Esophagus muscularis mucosa (tissue), 4 donors: ENCODE results near the gene TNFRSF19. TPM values are rescaled to one million over a fixed set of nuclear protein-coding genes. Genes with fewer than 3 reads are reported as not detected.

Experiments
- DNase-seq: peaks from one replicate; pipeline ENCODE4 v3.0.0-alpha.2; 2017; ENCODE audit errors: extremely low spot score
- H3K27ac ChIP-seq, 4 donors: fragments of 200-600 bp; sonication (generic); replicated peaks in 1 of 4; 1 replicate in 3 of 4; 2 replicates in 1 of 4; pipeline ENCODE4 v1.5.1; 2016 to 2019; ENCODE audit warnings: mild to moderate bottlenecking in 1 of 4
- H3K27me3 ChIP-seq, 4 donors: fragments of 200-600 bp; sonication (generic); one replicate each; pipeline versions ENCODE4 v1.5.1 to v1.6.0; 2016 to 2019
- H3K36me3 ChIP-seq, 4 donors: fragments of 200-600 bp; sonication (generic); one replicate each; pipeline ENCODE4 v1.5.1; 2016 to 2019
- H3K4me1 ChIP-seq, 4 donors: fragments of 200-600 bp; sonication (generic); one replicate each; pipeline ENCODE4 v1.5.1; 2016 to 2019
- H3K4me3 ChIP-seq, 4 donors: fragments of 200-600 bp; sonication (generic); 1 replicate in 2 of 4; 2 replicates in 2 of 4; pipeline ENCODE4 v1.5.1; 2016 to 2019; ENCODE audit warnings: mild to moderate bottlenecking in 4 of 4, moderate library complexity in 1 of 4
- H3K9me3 ChIP-seq, 4 donors: fragments of 200-600 bp; sonication (generic); 1 replicate in 3 of 4; 2 replicates in 1 of 4; pipeline ENCODE4 v1.5.1; 2016 to 2019
- EP300 ChIP-seq: sonication (generic); formaldehyde crosslinking; IDR thresholded peaks from one replicate; pipeline ENCODE4 v1.6.1; 2017; ENCODE audit warnings: antibody characterized with exemption
- POLR2A ChIP-seq: fragments of 450-650 bp; IDR thresholded peaks from one replicate; pipeline ENCODE4 v1.6.1; 2017; ENCODE audit warnings: antibody characterized with exemption, moderate library complexity, mild to moderate bottlenecking, low read depth
- POLR2AphosphoS5 ChIP-seq, 2 donors: sonication (generic); formaldehyde crosslinking; IDR thresholded peaks; one replicate each; pipeline ENCODE4 v1.6.1; 2017; ENCODE audit warnings: antibody characterized with exemption in 2 of 2
- WGBS: methylation state at CpG from one replicate; pipeline ENCODE4 v1.1.5; 2018; 5-methylcytosine and 5-hydroxymethylcytosine counted together
- intact Hi-C: fragments of 100-400 bp; cut with DNase I; formaldehyde crosslinking; loops from one replicate; pipeline ENCODE4 v1.15.1; 2023
- total RNA-seq, 4 donors: library from RNA; depleted of rRNA; stranded (reverse); fragments of >200 nt; gene quantifications; one replicate each; pipeline versions ENCODE4 v1.1.0 to v1.2.1, GENCODE V29; 2016
- TF ChIP-seq, protein P1 (sequence below), 3 experiments: fragments of 200-600 bp in 2 of 3; fragments of 450-650 bp in 1 of 3; sonication (generic) in 2 of 3; IDR thresholded peaks; one replicate each; pipeline ENCODE4 v1.5.1; 2017 to 2019; ENCODE audit warnings: antibody characterized with exemption in 3 of 3, mild to moderate bottlenecking in 2 of 3, moderate library complexity in 1 of 3

The TNFRSF19 gene
- total RNA-seq, 4 donors from 2014 or later: 3.2 to 5.6 (median 5.0) TPM

GRCh38 chr13:23580684-23581060 lies 10.5 kb downstream of the TNFRSF19 start:
- Histone ChIP-seq H3K9me3 (no peaks in the 10 kb centered on the region), H3K36me3 (no peaks in the 10 kb centered on the region), H3K4me1 (peaks cover 0 to 31% (median 19%) of the 10 kb centered on the region in 4 donors), H3K4me3 (peak overlapping the region in 1 of 4 donors; percentile 88), H3K27me3 (peaks cover 0 to 3% (median 0%) of the 10 kb centered on the region in 4 donors), H3K27ac (no peak overlapping the region)
- no peak for DNase-seq
- WGBS: 69% methylated on average over 1 of the region's 1 CpG
- intact Hi-C loops: no loop called here
- no peak for TF ChIP-seq POLR2A
- TF ChIP-seq, protein P1, sequence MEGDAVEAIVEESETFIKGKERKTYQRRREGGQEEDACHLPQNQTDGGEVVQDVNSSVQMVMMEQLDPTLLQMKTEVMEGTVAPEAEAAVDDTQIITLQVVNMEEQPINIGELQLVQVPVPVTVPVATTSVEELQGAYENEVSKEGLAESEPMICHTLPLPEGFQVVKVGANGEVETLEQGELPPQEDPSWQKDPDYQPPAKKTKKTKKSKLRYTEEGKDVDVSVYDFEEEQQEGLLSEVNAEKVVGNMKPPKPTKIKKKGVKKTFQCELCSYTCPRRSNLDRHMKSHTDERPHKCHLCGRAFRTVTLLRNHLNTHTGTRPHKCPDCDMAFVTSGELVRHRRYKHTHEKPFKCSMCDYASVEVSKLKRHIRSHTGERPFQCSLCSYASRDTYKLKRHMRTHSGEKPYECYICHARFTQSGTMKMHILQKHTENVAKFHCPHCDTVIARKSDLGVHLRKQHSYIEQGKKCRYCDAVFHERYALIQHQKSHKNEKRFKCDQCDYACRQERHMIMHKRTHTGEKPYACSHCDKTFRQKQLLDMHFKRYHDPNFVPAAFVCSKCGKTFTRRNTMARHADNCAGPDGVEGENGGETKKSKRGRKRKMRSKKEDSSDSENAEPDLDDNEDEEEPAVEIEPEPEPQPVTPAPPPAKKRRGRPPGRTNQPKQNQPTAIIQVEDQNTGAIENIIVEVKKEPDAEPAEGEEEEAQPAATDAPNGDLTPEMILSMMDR (IDR thresholded peaks at IDR 0.05): no peak
- TF ChIP-seq POLR2AphosphoS5 (IDR thresholded peaks at IDR 0.05): no peak
- TF ChIP-seq EP300: no peak

DNA sequence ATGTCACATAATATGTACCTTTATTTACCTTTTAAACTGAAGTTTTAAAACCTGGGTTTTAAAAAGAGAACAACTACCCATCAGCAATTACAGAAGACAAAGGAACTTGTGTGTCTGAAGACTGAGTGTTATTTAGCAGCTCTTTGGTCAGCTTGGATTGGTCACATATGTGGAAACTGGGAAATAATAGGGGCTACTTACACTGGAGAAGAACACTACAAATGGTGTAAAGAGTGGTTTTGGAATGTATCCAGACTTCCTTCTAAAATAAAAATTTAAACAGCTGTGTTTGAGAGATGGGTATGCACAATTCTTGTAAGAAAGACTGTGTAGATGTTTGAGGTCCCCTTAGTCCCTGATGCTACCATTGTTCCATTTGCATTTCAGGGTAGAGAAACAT lies 13.3 kb downstream of the TNFRSF19 start:
- no peak overlapping the region for H3K4me3 ChIP-seq
- no peak for DNase-seq
- H3K27ac ChIP-seq: no peak overlapping the region
- peaks cover 0 to 3% (median 0%) of the 10 kb centered on the region in 4 donors for H3K27me3 ChIP-seq
- H3K4me1 ChIP-seq: peaks cover 3 to 21% (median 20%) of the 10 kb centered on the region in 4 donors
- TF ChIP-seq POLR2A (no peak), POLR2AphosphoS5 (IDR thresholded peaks at IDR 0.05) (no peak)
- TF ChIP-seq, protein P1 (IDR thresholded peaks at IDR 0.05): no peak
- intact Hi-C loops: no loop called here
- H3K9me3 ChIP-seq: no peaks in the 10 kb centered on the region
- no peaks in the 10 kb centered on the region for H3K36me3 ChIP-seq

GRCh38 chr13:23584275-23584674 lies 14.1 kb downstream of the TNFRSF19 start:
- H3K27me3 ChIP-seq: peaks cover 0 to 3% (median 0%) of the 10 kb centered on the region in 4 donors
- H3K4me1 ChIP-seq: peaks cover 3 to 20% (median 17%) of the 10 kb centered on the region in 4 donors
- DNase-seq: no peak
- WGBS: 80% methylated on average over 2 of the region's 2 CpGs
- intact Hi-C loops: no loop called here
- TF ChIP-seq, protein P1 (IDR thresholded peaks at IDR 0.05): no peak
- TF ChIP-seq POLR2AphosphoS5 (IDR thresholded peaks at IDR 0.05) (no peak), EP300 (no peak), POLR2A (no peak)
- no peak overlapping the region for H3K27ac ChIP-seq
- no peak overlapping the region for H3K4me3 ChIP-seq
- H3K9me3 ChIP-seq: no peaks in the 10 kb centered on the region
- no peaks in the 10 kb centered on the region for H3K36me3 ChIP-seq

GRCh38 chr13:23586336-23586735 lies 16.1 kb downstream of the TNFRSF19 start:
- no peak overlapping the region for H3K27ac ChIP-seq
- H3K9me3 ChIP-seq: no peaks in the 10 kb centered on the region
- intact Hi-C loops: no loop called here
- 93% methylated on average over 4 of the region's 6 CpGs for WGBS
- no peak for DNase-seq
- H3K27me3 ChIP-seq: no peaks in the 10 kb centered on the region
- TF ChIP-seq, protein P1 (IDR thresholded peaks at IDR 0.05): no peak
- no peak for TF ChIP-seq EP300
- H3K4me3 ChIP-seq: no peak overlapping the region
- peaks cover 0 to 7% (median 5%) of the 10 kb centered on the region in 4 donors for H3K4me1 ChIP-seq
- no peaks in the 10 kb centered on the region for H3K36me3 ChIP-seq

DNA sequence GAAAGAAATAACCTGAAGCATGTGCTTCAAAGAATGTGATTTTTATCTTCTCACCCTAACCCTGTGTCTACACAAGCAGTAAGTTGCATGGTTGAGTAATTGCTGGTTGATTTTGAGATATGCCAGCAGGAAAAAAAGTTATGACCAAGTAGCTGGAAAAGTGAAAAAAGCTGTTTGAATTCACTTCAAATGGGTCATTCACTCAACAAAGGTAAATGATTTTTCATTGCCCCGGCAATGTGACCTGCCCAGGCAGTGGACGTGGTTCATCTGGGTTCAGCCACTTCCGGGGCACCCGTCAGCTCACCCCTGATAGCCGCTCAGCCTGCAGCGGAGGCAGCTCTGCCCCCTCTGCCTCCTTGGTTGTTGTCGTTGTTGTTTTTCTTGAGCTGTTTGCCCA lies 18.5 kb downstream of the TNFRSF19 start:
- H3K9me3 ChIP-seq: no peaks in the 10 kb centered on the region
- TF ChIP-seq POLR2A (no peak), POLR2AphosphoS5 (IDR thresholded peaks at IDR 0.05) (no peak), EP300 (no peak)
- TF ChIP-seq, protein P1 (IDR thresholded peaks at IDR 0.05): no peak
- WGBS: 93% methylated on average over 7 of the region's 7 CpGs
- H3K36me3 ChIP-seq: peaks cover 0 to under 1% (median under 1%) of the 10 kb centered on the region in 4 donors
- DNase-seq: no peak
- intact Hi-C loops: no loop called here
- no peaks in the 10 kb centered on the region for H3K27me3 ChIP-seq
- H3K4me1 ChIP-seq: peaks cover 0 to 7% (median 5%) of the 10 kb centered on the region in 4 donors
- no peak overlapping the region for H3K4me3 ChIP-seq
- no peak overlapping the region for H3K27ac ChIP-seq
